Mesothelial cell of epicardium (in vitro differentiated cells): ENCODE measurements around the gene DLG4. TPM values are rescaled to one million over a fixed set of nuclear protein-coding genes. Genes with fewer than 3 reads are reported as not detected.
A peak's percentile ranks its signal among the peaks of the same experiment; 100 is the strongest.

Experiments
- DNase-seq, 2 experiments: peaks; one replicate each; pipeline ENCODE4 v3.0.0; 2021; ENCODE audit warnings: low spot score in 2 of 2; ENCODE audit not compliant: unreplicated experiment in 2 of 2
- H3K27ac Mint-ChIP-seq: 2 replicates; pipeline ENCODE4 v1.8.0; 2021; ENCODE audit warnings: mixed read lengths
- H3K27me3 Mint-ChIP-seq: 2 replicates; pipeline ENCODE4 v1.8.0; 2021; ENCODE audit warnings: low read depth, mixed read lengths
- H3K36me3 Mint-ChIP-seq: 2 replicates; pipeline ENCODE4 v1.8.0; 2021; ENCODE audit warnings: mixed read lengths
- H3K4me1 Mint-ChIP-seq: 2 replicates; pipeline ENCODE4 v1.8.0; 2021; ENCODE audit warnings: mixed read lengths
- H3K4me3 Mint-ChIP-seq: 2 replicates; pipeline ENCODE4 v1.8.0; 2021; ENCODE audit warnings: mild to moderate bottlenecking, moderate library complexity, mixed read lengths
- H3K9me3 Mint-ChIP-seq: 2 replicates; pipeline ENCODE4 v1.8.0; 2021; ENCODE audit warnings: mixed read lengths
- microRNA-seq: library from miRNA; unstranded; fragments of <30 nt; microRNA quantifications from one replicate; pipeline ENCODE4 v1.2.0, GENCODE V29; 2021; ENCODE audit warnings: inconsistent platforms, mixed read lengths
- total RNA-seq: library from RNA; stranded (reverse); gene quantifications from 3 replicates; pipeline ENCODE4 v1.2.1, GENCODE V29; 2021
- TF ChIP-seq, protein P1 (sequence below): fragments of 200-600 bp; sonication (generic); IDR thresholded peaks from one replicate; pipeline ENCODE4 v1.5.0; 2021; ENCODE audit warnings: antibody characterized with exemption; ENCODE audit not compliant: unreplicated experiment

The DLG4 gene
- total RNA-seq, 1 donor from 2014 or later: 62.4 TPM

DNA sequence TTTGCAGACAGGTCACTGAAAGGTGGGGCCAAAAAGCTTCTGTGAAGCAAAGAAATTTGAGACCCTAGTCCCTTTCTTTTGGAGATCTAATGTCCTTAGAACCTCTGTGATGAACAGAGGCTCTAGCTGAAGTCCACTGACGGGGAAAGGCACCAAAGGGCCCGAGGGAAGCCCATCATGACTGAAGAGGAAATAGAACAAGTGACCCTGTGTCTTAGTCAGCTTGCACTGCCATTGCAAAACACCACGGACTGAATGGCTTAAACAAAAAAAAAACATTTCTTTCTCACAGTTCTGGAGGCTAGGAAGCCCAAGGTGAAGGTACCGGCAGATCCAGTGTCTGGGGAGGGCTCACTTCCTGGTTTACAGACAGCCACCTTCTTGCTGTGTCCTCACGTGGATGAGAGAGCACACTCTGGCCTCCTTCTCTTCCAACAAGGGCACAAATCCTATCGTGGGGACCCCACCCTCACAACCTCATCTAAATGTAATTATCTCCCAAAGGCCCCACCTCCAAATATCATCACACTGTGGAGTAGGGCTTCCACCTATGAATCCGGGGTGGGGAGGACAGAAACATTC, 80.7 kb downstream of the DLG4 start:
- Mint-ChIP-seq H3K27me3 (no peaks in the 10 kb centered on the region), H3K27ac (no peak overlapping the region), H3K36me3 (no peaks in the 10 kb centered on the region), H3K4me3 (no peak overlapping the region), H3K4me1 (peaks cover 42% of the 10 kb centered on the region), H3K9me3 (no peaks in the 10 kb centered on the region)
- no peak for DNase-seq
- TF ChIP-seq, protein P1, sequence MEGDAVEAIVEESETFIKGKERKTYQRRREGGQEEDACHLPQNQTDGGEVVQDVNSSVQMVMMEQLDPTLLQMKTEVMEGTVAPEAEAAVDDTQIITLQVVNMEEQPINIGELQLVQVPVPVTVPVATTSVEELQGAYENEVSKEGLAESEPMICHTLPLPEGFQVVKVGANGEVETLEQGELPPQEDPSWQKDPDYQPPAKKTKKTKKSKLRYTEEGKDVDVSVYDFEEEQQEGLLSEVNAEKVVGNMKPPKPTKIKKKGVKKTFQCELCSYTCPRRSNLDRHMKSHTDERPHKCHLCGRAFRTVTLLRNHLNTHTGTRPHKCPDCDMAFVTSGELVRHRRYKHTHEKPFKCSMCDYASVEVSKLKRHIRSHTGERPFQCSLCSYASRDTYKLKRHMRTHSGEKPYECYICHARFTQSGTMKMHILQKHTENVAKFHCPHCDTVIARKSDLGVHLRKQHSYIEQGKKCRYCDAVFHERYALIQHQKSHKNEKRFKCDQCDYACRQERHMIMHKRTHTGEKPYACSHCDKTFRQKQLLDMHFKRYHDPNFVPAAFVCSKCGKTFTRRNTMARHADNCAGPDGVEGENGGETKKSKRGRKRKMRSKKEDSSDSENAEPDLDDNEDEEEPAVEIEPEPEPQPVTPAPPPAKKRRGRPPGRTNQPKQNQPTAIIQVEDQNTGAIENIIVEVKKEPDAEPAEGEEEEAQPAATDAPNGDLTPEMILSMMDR: no peak

DNA sequence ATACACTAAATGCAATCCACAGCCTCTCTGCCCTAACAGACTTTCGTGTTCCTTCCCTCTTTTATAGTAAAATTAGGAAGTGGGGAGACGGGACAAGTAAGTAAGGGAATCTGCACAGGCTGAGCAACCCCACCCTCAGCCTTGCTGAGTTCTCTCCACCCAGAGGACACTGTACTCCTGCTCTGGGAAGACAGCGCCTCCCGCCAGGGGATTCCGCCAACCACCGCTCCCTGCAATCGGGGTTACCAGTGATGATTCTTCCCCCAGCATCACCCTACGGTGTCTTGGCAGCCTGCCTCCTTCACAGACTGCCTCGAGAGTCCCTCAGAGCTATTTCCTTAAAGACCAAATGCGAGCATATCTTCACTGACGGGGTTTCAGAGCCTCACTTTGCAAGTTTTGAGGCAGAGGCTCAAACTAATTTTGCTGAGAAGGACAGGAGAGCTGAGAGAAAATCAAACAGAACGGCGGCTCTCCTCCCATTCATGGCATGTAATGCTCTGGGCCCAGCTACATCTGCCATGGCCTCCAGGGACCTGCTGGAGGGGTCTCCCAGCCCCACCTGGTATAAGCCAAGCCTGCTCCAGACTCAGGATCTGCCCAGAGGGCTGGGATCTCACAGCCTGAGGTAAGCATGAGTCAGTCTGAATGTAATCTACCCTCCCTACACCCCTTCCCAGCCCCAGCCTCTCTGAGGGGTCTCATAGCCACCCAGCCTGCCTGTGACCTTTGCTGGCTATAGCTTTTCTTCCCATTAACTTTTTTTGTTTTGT, 82.3 kb downstream of the DLG4 start:
- TF ChIP-seq, protein P1: no peak
- peaks cover 6% of the 10 kb centered on the region for H3K27me3 Mint-ChIP-seq
- no peak for DNase-seq
- no peak overlapping the region for H3K4me3 Mint-ChIP-seq
- no peaks in the 10 kb centered on the region for H3K9me3 Mint-ChIP-seq
- H3K4me1 Mint-ChIP-seq: peaks cover 39% of the 10 kb centered on the region
- H3K36me3 Mint-ChIP-seq: no peaks in the 10 kb centered on the region
- peak overlapping the region; percentile 10 for H3K27ac Mint-ChIP-seq

Small RNA genes lying within 50 kb of the gene (microRNA-seq; reads per million reads assigned to microRNA genes)
- 8,491 reads per million, percentile 95 among the genes with 10 or more reads in this experiment for gene MIR324

Other genes with a start within 250 kb of the DLG4 start
- 0.22 to 0.40 TPM in 2 of 3 replicates, not detected in the other for gene ALOX12, start 223.8 kb downstream of the DLG4 start, total RNA-seq
- gene RNASEK, start 207.2 kb downstream of the DLG4 start, total RNA-seq: 154 to 166 TPM (median 159 TPM) in 3 replicates
- gene BCL6B, start 196.8 kb downstream of the DLG4 start, total RNA-seq: 0.22 to 0.34 TPM in 2 of 3 replicates, not detected in the other
- gene SLC16A13, start 183.8 kb downstream of the DLG4 start, total RNA-seq: 10.4 to 10.7 TPM (median 10.7 TPM) in 3 replicates
- 4.1 to 5.1 TPM (median 4.2 TPM) in 3 replicates for gene SLC16A11, start 175.7 kb downstream of the DLG4 start, total RNA-seq
- not detected in 3 replicates for gene CLEC10A, start 139.6 kb downstream of the DLG4 start, total RNA-seq
- not detected in 3 replicates for gene ASGR2, start 105.0 kb downstream of the DLG4 start, total RNA-seq
- gene ASGR1, start 40.5 kb downstream of the DLG4 start, total RNA-seq: 15.9 to 19.7 TPM (median 16.5 TPM) in 3 replicates
- gene ACADVL, start 102 bp upstream of the DLG4 start, total RNA-seq: 385 to 424 TPM (median 410 TPM) in 3 replicates
- 87.3 to 96.1 TPM (median 94.0 TPM) in 3 replicates for gene DVL2, start 14.7 kb upstream of the DLG4 start, total RNA-seq
- 55.4 to 57.1 TPM (median 55.6 TPM) in 3 replicates for gene PHF23, start 19.6 kb upstream of the DLG4 start, total RNA-seq
- 424 to 451 TPM (median 429 TPM) in 3 replicates for gene GABARAP, start 22.6 kb upstream of the DLG4 start, total RNA-seq
- 122 to 132 TPM (median 130 TPM) in 3 replicates for gene CTDNEP1, start 31.9 kb upstream of the DLG4 start, total RNA-seq
- gene ELP5, start 32.4 kb upstream of the DLG4 start, total RNA-seq: 37.9 to 42.8 TPM (median 42.1 TPM) in 3 replicates
- gene CLDN7, start 42.6 kb upstream of the DLG4 start, total RNA-seq: 79.2 to 86.1 TPM (median 79.9 TPM) in 3 replicates
- 1.6 to 1.8 TPM (median 1.6 TPM) in 3 replicates for gene SLC2A4, start 61.9 kb upstream of the DLG4 start, total RNA-seq
- 1.9 to 3.3 TPM (median 2.2 TPM) in 3 replicates for gene YBX2, start 74.8 kb upstream of the DLG4 start, total RNA-seq
- 265 to 278 TPM (median 273 TPM) in 3 replicates for gene EIF5A, start 87.8 kb upstream of the DLG4 start, total RNA-seq
- gene GPS2, start 95.5 kb upstream of the DLG4 start, total RNA-seq: 42.1 to 52.4 TPM (median 46.2 TPM) in 3 replicates
- gene NEURL4, start 109.5 kb upstream of the DLG4 start, total RNA-seq: 52.8 to 56.7 TPM (median 55.1 TPM) in 3 replicates
- gene ACAP1, start 116.7 kb upstream of the DLG4 start, total RNA-seq: 8.9 to 10.9 TPM (median 9.1 TPM) in 3 replicates
- gene KCTD11, start 132.3 kb upstream of the DLG4 start, total RNA-seq: 17.3 to 18.8 TPM (median 17.7 TPM) in 3 replicates
- gene TMEM95, start 135.3 kb upstream of the DLG4 start, total RNA-seq: 0.18 to 0.42 TPM in 2 of 3 replicates, not detected in the other
- gene TNK1, start 161.3 kb upstream of the DLG4 start, total RNA-seq: 8.2 to 9.9 TPM (median 9.0 TPM) in 3 replicates
- 67.4 to 69.3 TPM (median 68.4 TPM) in 3 replicates for gene PLSCR3, start 174.7 kb upstream of the DLG4 start, total RNA-seq
- 65.7 to 78.3 TPM (median 69.4 TPM) in 3 replicates for gene TMEM256, start 184.3 kb upstream of the DLG4 start, total RNA-seq
- gene NLGN2, start 188.0 kb upstream of the DLG4 start, total RNA-seq: 88.0 to 97.5 TPM (median 90.8 TPM) in 3 replicates
- gene SPEM1, start 200.5 kb upstream of the DLG4 start, total RNA-seq: 0.38 TPM in 1 of 3 replicates, not detected in the others
- gene SPEM2, start 205.8 kb upstream of the DLG4 start, total RNA-seq: not detected in 3 replicates
- gene SPEM3, start 209.0 kb upstream of the DLG4 start, total RNA-seq: not detected in 3 replicates
- 9.7 to 10.2 TPM (median 10.2 TPM) in 3 replicates for gene TMEM102, start 215.6 kb upstream of the DLG4 start, total RNA-seq
- 24.8 to 26.8 TPM (median 26.5 TPM) in 3 replicates for gene FGF11, start 219.7 kb upstream of the DLG4 start, total RNA-seq
- gene CHRNB1, start 225.2 kb upstream of the DLG4 start, total RNA-seq: 15.9 to 17.7 TPM (median 16.0 TPM) in 3 replicates